K562 (cell line): ENCODE data around the gene CLCNKB. TPM values are rescaled to one million over a fixed set of nuclear protein-coding genes. Genes with fewer than 3 reads are reported as not detected.

Experiments used
- CREB1 ChIP-seq, 2 experiments: sonication (generic) in 1 of 2; formaldehyde crosslinking in 1 of 2; IDR thresholded peaks; 2 replicates each; pipeline versions ENCODE4 v1.6.1 to v1.8.0; 2012 to 2022; ENCODE audit warnings: inconsistent platforms in 1 of 2, mild to moderate bottlenecking in 1 of 2, missing genetic modification reagents in 1 of 2, moderate library complexity in 1 of 2
- CREM ChIP-seq: IDR thresholded peaks from 2 replicates; pipeline ENCODE4 v1.6.1; 2014; ENCODE audit warnings: antibody characterized with exemption, low read depth
- EP300 ChIP-seq: IDR thresholded peaks from 2 replicates; pipeline ENCODE4 v1.6.1; 2012; ENCODE audit warnings: low read length, improper control_type of control experiment
- KDM4B ChIP-seq, 2 experiments: fragments of 450-650 bp in 1 of 2; sonication (generic) in 1 of 2; IDR thresholded peaks; 2 replicates each; pipeline ENCODE4 v1.6.1; 2016 to 2017; ENCODE audit warnings: borderline replicate concordance in 2 of 2, antibody characterized with exemption in 1 of 2, low read depth in 1 of 2, mild to moderate bottlenecking in 1 of 2
- MTA3 ChIP-seq: fragments of 450-650 bp; formaldehyde crosslinking; IDR thresholded peaks from 2 replicates; pipeline ENCODE4 v1.6.1; 2017; ENCODE audit warnings: mild to moderate bottlenecking, borderline replicate concordance
- NCOA1 ChIP-seq: fragments of 450-650 bp; IDR thresholded peaks from 2 replicates; pipeline ENCODE4 v1.6.1; 2016; ENCODE audit warnings: low read depth
- NELFE ChIP-seq: IDR thresholded peaks from 2 replicates; pipeline ENCODE4 v1.6.1; 2011; ENCODE audit warnings: mild to moderate bottlenecking; ENCODE audit not compliant: insufficient read depth, insufficient read length
- NR2F6 ChIP-seq: fragments of 450-650 bp; formaldehyde crosslinking; IDR thresholded peaks from 2 replicates; pipeline ENCODE4 v1.4.0; 2020; ENCODE audit warnings: mild to moderate bottlenecking
- PHF8 ChIP-seq: fragments of 200-600 bp; sonication (generic); IDR thresholded peaks from 2 replicates; pipeline ENCODE4 v1.6.1; 2012; ENCODE audit warnings: mixed run types, mild to moderate bottlenecking, inconsistent platforms, low read length, moderate library complexity, borderline replicate concordance
- SMARCE1 ChIP-seq: fragments of 450-650 bp; IDR thresholded peaks from 2 replicates; pipeline ENCODE4 v1.7.1; 2016; ENCODE audit warnings: mild to moderate bottlenecking
- SPI1 ChIP-seq: IDR thresholded peaks from 2 replicates; pipeline ENCODE4 v1.6.1; 2011; ENCODE audit warnings: low read depth, low read length, control low read depth, borderline replicate concordance
- SRF ChIP-seq, 2 experiments: fragments of 250-450, 450-650 bp in 1 of 2; sonication (Bioruptor Pico) in 1 of 2; sonication (generic) in 1 of 2; formaldehyde crosslinking; IDR thresholded peaks; 2 replicates each; pipeline versions ENCODE4 v1.5.0 to v1.5.1; 2020 to 2022; ENCODE audit warnings: mild to moderate bottlenecking in 1 of 2, missing genetic modification reagents in 1 of 2
- SUPT5H ChIP-seq: fragments of 450-650 bp; IDR thresholded peaks from 2 replicates; pipeline ENCODE4 v1.6.1; 2016
- TEAD2 ChIP-seq: fragments of 450-650 bp; IDR thresholded peaks from 2 replicates; pipeline ENCODE4 v1.6.1; 2016; ENCODE audit warnings: missing genetic modification characterization, control low read depth, missing compliant biosample characterization
- TGIF2 ChIP-seq: sonication (generic); formaldehyde crosslinking; IDR thresholded peaks from 2 replicates; pipeline ENCODE4 v1.8.1; 2022; ENCODE audit warnings: mild to moderate bottlenecking, missing genetic modification reagents, moderate library complexity
- ZNF589 ChIP-seq: fragments of 200-800 bp; sonication (Bioruptor generic); IDR thresholded peaks from 2 replicates; pipeline ENCODE4 v1.6.1; 2016; ENCODE audit warnings: low read depth, missing genetic modification characterization, missing compliant biosample characterization
- ZNF785 ChIP-seq: fragments of 250-450 bp; sonication (Bioruptor Pico); IDR thresholded peaks from 2 replicates; pipeline ENCODE4 v1.4.0; 2020; ENCODE audit warnings: mild to moderate bottlenecking
- polyA plus RNA-seq, 8 experiments: library from polyadenylated mRNA; depleted of rRNA in 4 of 8; stranded (reverse) in 5 of 8; unstranded in 3 of 8; fragments of >200 nt; fragmentation: Nextera tagmentation in 2 of 8; fragmentation: Illumina TruSeq in 1 of 8; extraction: Ambion mirVana in 2 of 8; extraction: Trizol in 1 of 8; gene quantifications; 2 replicates each; pipeline versions ENCODE4 v1.2.1 to v1.2.3, GENCODE V29; 2011 to 2014; ENCODE audit warnings: inconsistent platforms in 1 of 8, missing spikeins in 1 of 8
- total RNA-seq, 7 experiments: library from RNA; depleted of rRNA in 6 of 7; stranded (reverse); fragments of >200 nt in 6 of 7; fragmentation: Illumina TruSeq in 2 of 7; extraction: Trizol in 2 of 7; gene quantifications; 2 replicates each; pipeline versions ENCODE4 v1.2.1 to v1.2.3, GENCODE V29; 2011 to 2021; ENCODE audit warnings: low replicate concordance in 1 of 7
- TF ChIP-seq, protein P1 (sequence below): fragments of 450-650 bp; IDR thresholded peaks from 2 replicates; pipeline ENCODE4 v1.6.1; 2016; ENCODE audit warnings: mild to moderate bottlenecking, moderate library complexity

CLCNKB gene
- total and polyA plus RNA-seq, 9 of the 15 experiments (the other 6 are each of a cell fraction or from before 2014, with no cell fraction given): 0.08 to 1.7 (median 0.64) TPM

DNA sequence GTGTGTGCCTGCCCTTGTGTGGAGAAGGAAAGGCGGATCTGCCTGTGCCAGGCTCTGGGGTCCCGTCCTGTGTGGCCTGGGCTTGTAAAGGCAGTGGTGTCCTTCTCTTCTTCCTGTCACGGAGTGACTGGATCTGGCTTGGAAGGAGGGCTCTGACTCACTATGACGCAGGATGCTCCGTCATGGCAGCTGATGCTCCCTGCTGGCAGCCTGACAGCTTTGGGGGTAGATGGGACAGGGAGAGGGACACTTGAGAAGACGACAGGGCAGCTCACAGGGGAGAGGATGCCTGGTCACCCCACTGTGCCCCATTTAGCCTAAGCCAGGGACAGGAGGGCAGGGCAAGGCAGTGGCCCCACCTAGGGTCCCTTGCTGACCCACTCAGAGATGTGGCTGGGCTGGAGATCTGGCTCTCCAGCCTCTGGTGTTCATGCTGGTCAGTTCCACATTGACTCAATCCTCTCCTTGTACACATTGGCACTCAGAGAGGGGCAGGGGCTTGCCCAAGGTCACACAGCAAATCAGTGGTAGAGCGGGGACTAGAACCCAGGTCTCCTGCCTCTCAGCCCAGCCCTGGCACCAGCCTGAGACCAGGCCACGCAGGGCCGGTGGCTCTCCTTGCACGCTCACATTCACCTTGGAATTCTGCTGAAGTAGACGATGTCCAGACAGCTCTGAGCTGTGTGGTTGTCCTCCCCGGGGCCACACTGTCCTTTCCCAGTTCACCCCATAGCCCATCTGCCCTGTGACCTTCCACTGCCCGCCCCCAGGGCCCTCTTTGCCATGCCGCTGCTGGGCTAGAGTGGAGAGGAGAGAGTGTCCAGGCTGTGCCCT lies 32.7 kb downstream of the CLCNKB start (continued):
- TF ChIP-seq CREB1 (IDR thresholded peaks at IDR 0.05) (peak; percentile 97), CREB1 (CRISPR knock-in tag; IDR thresholded peaks at IDR 0.05) (peak; percentile 97), PHF8 (peak; percentile 49; the same call in 1 of the 2 replicates), SRF (CRISPR knock-in tag; IDR thresholded peaks at IDR 0.05) (0 out of 4 replicates have a peak, but pooled peaks of 1 of the 2 experiments have one; percentile 16), SUPT5H (peak; percentile 43; the same call in 1 of the 2 replicates), NCOA1 (peak; percentile 86), ZNF785 (no peak), SPI1 (no peak), TGIF2 (no peak), MTA3 (peak; percentile 88; the same call in 1 of the 2 replicates), NELFE (no peak), ZNF589 (no peak), NR2F6 (no peak), TEAD2 (tag) (no peak), KDM4B (IDR thresholded peaks at IDR 0.05; ENCODE audit: borderline replicate concordance in 2 of 2, low read depth in 1 of 2) (no peak), EP300 (peak; percentile 23; the same call in 1 of the 2 replicates), CREM (peak; percentile 97), SMARCE1 (peak; percentile 69)
- TF ChIP-seq, protein P1, sequence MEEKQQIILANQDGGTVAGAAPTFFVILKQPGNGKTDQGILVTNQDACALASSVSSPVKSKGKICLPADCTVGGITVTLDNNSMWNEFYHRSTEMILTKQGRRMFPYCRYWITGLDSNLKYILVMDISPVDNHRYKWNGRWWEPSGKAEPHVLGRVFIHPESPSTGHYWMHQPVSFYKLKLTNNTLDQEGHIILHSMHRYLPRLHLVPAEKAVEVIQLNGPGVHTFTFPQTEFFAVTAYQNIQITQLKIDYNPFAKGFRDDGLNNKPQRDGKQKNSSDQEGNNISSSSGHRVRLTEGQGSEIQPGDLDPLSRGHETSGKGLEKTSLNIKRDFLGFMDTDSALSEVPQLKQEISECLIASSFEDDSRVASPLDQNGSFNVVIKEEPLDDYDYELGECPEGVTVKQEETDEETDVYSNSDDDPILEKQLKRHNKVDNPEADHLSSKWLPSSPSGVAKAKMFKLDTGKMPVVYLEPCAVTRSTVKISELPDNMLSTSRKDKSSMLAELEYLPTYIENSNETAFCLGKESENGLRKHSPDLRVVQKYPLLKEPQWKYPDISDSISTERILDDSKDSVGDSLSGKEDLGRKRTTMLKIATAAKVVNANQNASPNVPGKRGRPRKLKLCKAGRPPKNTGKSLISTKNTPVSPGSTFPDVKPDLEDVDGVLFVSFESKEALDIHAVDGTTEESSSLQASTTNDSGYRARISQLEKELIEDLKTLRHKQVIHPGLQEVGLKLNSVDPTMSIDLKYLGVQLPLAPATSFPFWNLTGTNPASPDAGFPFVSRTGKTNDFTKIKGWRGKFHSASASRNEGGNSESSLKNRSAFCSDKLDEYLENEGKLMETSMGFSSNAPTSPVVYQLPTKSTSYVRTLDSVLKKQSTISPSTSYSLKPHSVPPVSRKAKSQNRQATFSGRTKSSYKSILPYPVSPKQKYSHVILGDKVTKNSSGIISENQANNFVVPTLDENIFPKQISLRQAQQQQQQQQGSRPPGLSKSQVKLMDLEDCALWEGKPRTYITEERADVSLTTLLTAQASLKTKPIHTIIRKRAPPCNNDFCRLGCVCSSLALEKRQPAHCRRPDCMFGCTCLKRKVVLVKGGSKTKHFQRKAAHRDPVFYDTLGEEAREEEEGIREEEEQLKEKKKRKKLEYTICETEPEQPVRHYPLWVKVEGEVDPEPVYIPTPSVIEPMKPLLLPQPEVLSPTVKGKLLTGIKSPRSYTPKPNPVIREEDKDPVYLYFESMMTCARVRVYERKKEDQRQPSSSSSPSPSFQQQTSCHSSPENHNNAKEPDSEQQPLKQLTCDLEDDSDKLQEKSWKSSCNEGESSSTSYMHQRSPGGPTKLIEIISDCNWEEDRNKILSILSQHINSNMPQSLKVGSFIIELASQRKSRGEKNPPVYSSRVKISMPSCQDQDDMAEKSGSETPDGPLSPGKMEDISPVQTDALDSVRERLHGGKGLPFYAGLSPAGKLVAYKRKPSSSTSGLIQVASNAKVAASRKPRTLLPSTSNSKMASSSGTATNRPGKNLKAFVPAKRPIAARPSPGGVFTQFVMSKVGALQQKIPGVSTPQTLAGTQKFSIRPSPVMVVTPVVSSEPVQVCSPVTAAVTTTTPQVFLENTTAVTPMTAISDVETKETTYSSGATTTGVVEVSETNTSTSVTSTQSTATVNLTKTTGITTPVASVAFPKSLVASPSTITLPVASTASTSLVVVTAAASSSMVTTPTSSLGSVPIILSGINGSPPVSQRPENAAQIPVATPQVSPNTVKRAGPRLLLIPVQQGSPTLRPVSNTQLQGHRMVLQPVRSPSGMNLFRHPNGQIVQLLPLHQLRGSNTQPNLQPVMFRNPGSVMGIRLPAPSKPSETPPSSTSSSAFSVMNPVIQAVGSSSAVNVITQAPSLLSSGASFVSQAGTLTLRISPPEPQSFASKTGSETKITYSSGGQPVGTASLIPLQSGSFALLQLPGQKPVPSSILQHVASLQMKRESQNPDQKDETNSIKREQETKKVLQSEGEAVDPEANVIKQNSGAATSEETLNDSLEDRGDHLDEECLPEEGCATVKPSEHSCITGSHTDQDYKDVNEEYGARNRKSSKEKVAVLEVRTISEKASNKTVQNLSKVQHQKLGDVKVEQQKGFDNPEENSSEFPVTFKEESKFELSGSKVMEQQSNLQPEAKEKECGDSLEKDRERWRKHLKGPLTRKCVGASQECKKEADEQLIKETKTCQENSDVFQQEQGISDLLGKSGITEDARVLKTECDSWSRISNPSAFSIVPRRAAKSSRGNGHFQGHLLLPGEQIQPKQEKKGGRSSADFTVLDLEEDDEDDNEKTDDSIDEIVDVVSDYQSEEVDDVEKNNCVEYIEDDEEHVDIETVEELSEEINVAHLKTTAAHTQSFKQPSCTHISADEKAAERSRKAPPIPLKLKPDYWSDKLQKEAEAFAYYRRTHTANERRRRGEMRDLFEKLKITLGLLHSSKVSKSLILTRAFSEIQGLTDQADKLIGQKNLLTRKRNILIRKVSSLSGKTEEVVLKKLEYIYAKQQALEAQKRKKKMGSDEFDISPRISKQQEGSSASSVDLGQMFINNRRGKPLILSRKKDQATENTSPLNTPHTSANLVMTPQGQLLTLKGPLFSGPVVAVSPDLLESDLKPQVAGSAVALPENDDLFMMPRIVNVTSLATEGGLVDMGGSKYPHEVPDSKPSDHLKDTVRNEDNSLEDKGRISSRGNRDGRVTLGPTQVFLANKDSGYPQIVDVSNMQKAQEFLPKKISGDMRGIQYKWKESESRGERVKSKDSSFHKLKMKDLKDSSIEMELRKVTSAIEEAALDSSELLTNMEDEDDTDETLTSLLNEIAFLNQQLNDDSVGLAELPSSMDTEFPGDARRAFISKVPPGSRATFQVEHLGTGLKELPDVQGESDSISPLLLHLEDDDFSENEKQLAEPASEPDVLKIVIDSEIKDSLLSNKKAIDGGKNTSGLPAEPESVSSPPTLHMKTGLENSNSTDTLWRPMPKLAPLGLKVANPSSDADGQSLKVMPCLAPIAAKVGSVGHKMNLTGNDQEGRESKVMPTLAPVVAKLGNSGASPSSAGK: no peak
